ENCODE measurements around the gene MPND.

GRCh38 chr19:4360081-4360569 is 16.8 kb downstream of the MPND start:
- TF ChIP-seq, protein P1, sequence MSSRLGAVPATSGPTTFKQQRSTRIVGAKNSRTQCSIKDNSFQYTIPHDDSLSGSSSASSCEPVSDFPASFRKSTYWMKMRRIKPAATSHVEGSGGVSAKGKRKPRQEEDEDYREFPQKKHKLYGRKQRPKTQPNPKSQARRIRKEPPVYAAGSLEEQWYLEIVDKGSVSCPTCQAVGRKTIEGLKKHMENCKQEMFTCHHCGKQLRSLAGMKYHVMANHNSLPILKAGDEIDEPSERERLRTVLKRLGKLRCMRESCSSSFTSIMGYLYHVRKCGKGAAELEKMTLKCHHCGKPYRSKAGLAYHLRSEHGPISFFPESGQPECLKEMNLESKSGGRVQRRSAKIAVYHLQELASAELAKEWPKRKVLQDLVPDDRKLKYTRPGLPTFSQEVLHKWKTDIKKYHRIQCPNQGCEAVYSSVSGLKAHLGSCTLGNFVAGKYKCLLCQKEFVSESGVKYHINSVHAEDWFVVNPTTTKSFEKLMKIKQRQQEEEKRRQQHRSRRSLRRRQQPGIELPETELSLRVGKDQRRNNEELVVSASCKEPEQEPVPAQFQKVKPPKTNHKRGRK (CRISPR knock-in tag; IDR thresholded peaks at IDR 0.05), result no peak
- TF ChIP-seq KDM2A (CRISPR knock-in tag; IDR thresholded peaks at IDR 0.05; ENCODE audit: borderline replicate concordance, low read depth) (no peak), USF2 (IDR thresholded peaks at IDR 0.05; ENCODE audit: low read depth, low read length) (no peak), USF2 (CRISPR knock-in tag; IDR thresholded peaks at IDR 0.05; ENCODE audit: borderline replicate concordance) (no peak), ZNF335 (CRISPR knock-in tag; IDR thresholded peaks at IDR 0.05) (no peak), MYC (CRISPR knock-in tag; IDR thresholded peaks at IDR 0.05; ENCODE audit: borderline replicate concordance) (no peak)

Data from HepG2 (cell line).